Tibial nerve (tissue), 4 donors: ENCODE data around the gene GSTK1. TPM values are rescaled to one million over a fixed set of nuclear protein-coding genes. Genes with fewer than 3 reads are reported as not detected.

Experiments
- DNase-seq, 2 donors: peaks; one replicate each; pipeline ENCODE4 v3.0.0-alpha.2; 2019; ENCODE audit warnings: low spot score in 2 of 2
- H3K27ac ChIP-seq, 4 donors: fragments of 200-600 bp; sonication (generic) in 3 of 4; one replicate each; pipeline ENCODE4 v1.5.1; 2017 to 2019; ENCODE audit warnings: mild to moderate bottlenecking in 1 of 4
- H3K27me3 ChIP-seq, 2 donors: fragments of 200-600 bp; sonication (generic) in 1 of 2; one replicate each; pipeline versions ENCODE4 v1.5.1 to v1.6.0; 2017 to 2019
- H3K36me3 ChIP-seq, 3 donors: fragments of 200-600 bp; sonication (generic); one replicate each; pipeline ENCODE4 v1.5.1; 2018 to 2019
- H3K4me1 ChIP-seq, 4 donors: fragments of 200-600 bp; sonication (generic) in 3 of 4; one replicate each; pipeline ENCODE4 v1.5.1; 2017 to 2019
- H3K4me3 ChIP-seq, 4 donors: fragments of 200-600 bp; sonication (generic) in 3 of 4; one replicate each; pipeline ENCODE4 v1.5.1; 2017 to 2019; ENCODE audit warnings: mild to moderate bottlenecking in 1 of 4, moderate library complexity in 1 of 4
- H3K9me3 ChIP-seq, 4 donors: fragments of 200-600 bp; sonication (generic) in 3 of 4; one replicate each; pipeline ENCODE4 v1.5.1; 2017 to 2019
- CTCF ChIP-seq, 5 experiments: fragments of 200-600 bp in 3 of 5; fragments of 450-650 bp in 2 of 5; sonication (generic) in 3 of 5; IDR thresholded peaks; one replicate each; pipeline ENCODE4 v1.5.1; 2016 to 2019; ENCODE audit warnings: antibody characterized with exemption in 5 of 5, mild to moderate bottlenecking in 3 of 5, moderate library complexity in 2 of 5
- EP300 ChIP-seq, 2 donors: sonication (generic); formaldehyde crosslinking; IDR thresholded peaks; one replicate each; pipeline ENCODE4 v1.6.1; 2017; ENCODE audit warnings: antibody characterized with exemption in 2 of 2, mild to moderate bottlenecking in 1 of 2
- POLR2A ChIP-seq, 2 donors: fragments of 450-650 bp; IDR thresholded peaks; one replicate each; pipeline ENCODE4 v1.6.1; 2017; ENCODE audit warnings: antibody characterized with exemption in 2 of 2, mild to moderate bottlenecking in 2 of 2, moderate library complexity in 2 of 2
- WGBS, 2 donors: methylation state at CpG; one replicate each; pipeline ENCODE4 v1.1.5; 2018; 5-methylcytosine and 5-hydroxymethylcytosine counted together
- total RNA-seq, 4 donors: library from RNA; depleted of rRNA; stranded (reverse); fragments of >200 nt; gene quantifications; one replicate each; pipeline ENCODE4 v1.1.0, GENCODE V29; 2016

Gene GSTK1
- total RNA-seq, 4 donors from 2014 or later: 149 to 202 (median 161) TPM

- H3K27me3 ChIP-seq: no peaks in the 10 kb centered on the region
- TF ChIP-seq EP300 (IDR thresholded peaks at IDR 0.05) (no peak), POLR2A (IDR thresholded peaks at IDR 0.05) (no peak), CTCF (IDR thresholded peaks at IDR 0.05) (no peak)
- peaks cover 0 to 10% (median 0%) of the 10 kb centered on the region in 4 donors for H3K4me1 ChIP-seq
- no peak overlapping the region for H3K4me3 ChIP-seq
- H3K36me3 ChIP-seq: peaks cover 0 to 38% (median 2%) of the 10 kb centered on the region in 3 donors
- no peak overlapping the region for H3K27ac ChIP-seq
- 84 to 93% methylated on average over 1 of the region's 1 CpG for WGBS, 2 donors
- no peaks in the 10 kb centered on the region for H3K9me3 ChIP-seq
- DNase-seq: no peak
These were observed 8.0 kb downstream of the GSTK1 start for GRCh38 chr7:143271240-143271639.

GRCh38 chr7:143272871-143273270, 9.6 kb downstream of the GSTK1 start:
- Histone ChIP-seq H3K36me3 (peaks cover 0 to 26% (median 2%) of the 10 kb centered on the region in 3 donors), H3K27ac (no peak overlapping the region), H3K4me1 (peaks cover 0 to 8% (median 0%) of the 10 kb centered on the region in 4 donors), H3K4me3 (no peak overlapping the region), H3K9me3 (no peaks in the 10 kb centered on the region), H3K27me3 (no peaks in the 10 kb centered on the region)
- no peak for DNase-seq
- WGBS, 2 donors: 87 to 96% methylated on average over 2 of the region's 2 CpGs
- no peak for TF ChIP-seq EP300 (IDR thresholded peaks at IDR 0.05)
- TF ChIP-seq POLR2A (IDR thresholded peaks at IDR 0.05): no peak
- TF ChIP-seq CTCF (IDR thresholded peaks at IDR 0.05): no peak

GRCh38 chr7:143279186-143280098, 16.2 kb downstream of the GSTK1 start:
- H3K36me3 ChIP-seq: no peaks in the 10 kb centered on the region
- WGBS, 2 donors: 18% methylated on average over 8 of the region's 8 CpGs
- H3K27ac ChIP-seq: peak overlapping the region; percentile 66 to 94 (median 82)
- H3K4me3 ChIP-seq: peak overlapping the region in 1 of 4 donors; percentile 34
- H3K27me3 ChIP-seq: no peaks in the 10 kb centered on the region
- no peaks in the 10 kb centered on the region for H3K9me3 ChIP-seq
- peaks cover 0 to 47% (median 26%) of the 10 kb centered on the region in 4 donors for H3K4me1 ChIP-seq
- TF ChIP-seq CTCF (IDR thresholded peaks at IDR 0.05) (no peak), POLR2A (IDR thresholded peaks at IDR 0.05) (peak in 1 of 2 donors; percentile 13), EP300 (IDR thresholded peaks at IDR 0.05) (peak in 1 of 2 donors; percentile 62)
- DNase-seq: peak in 1 of 2 donors; percentile 27

- Histone ChIP-seq H3K27me3 (no peaks in the 10 kb centered on the region), H3K9me3 (no peaks in the 10 kb centered on the region), H3K36me3 (no peaks in the 10 kb centered on the region), H3K27ac (peak overlapping the region; percentile 66 to 94 (median 82)), H3K4me3 (peak overlapping the region in 1 of 4 donors; percentile 34), H3K4me1 (peaks cover 0 to 54% (median 26%) of the 10 kb centered on the region in 4 donors)
- 19 to 26% methylated on average over 1 of the region's 1 CpG for WGBS, 2 donors
- TF ChIP-seq CTCF (IDR thresholded peaks at IDR 0.05): no peak
- no peak for TF ChIP-seq POLR2A (IDR thresholded peaks at IDR 0.05)
- TF ChIP-seq EP300 (IDR thresholded peaks at IDR 0.05): no peak
- DNase-seq: no peak
These were observed 16.9 kb downstream of the GSTK1 start for GRCh38 chr7:143280160-143280559.

- Histone ChIP-seq H3K9me3 (no peaks in the 10 kb centered on the region), H3K27me3 (no peaks in the 10 kb centered on the region), H3K36me3 (no peaks in the 10 kb centered on the region), H3K27ac (peak overlapping the region; percentile 31 to 94 (median 78)), H3K4me1 (peaks cover 0 to 59% (median 26%) of the 10 kb centered on the region in 4 donors), H3K4me3 (no peak overlapping the region)
- no peak for DNase-seq
- WGBS, 2 donors: 51 to 56% methylated on average over 2 of the region's 2 CpGs
- TF ChIP-seq CTCF (IDR thresholded peaks at IDR 0.05) (no peak), POLR2A (IDR thresholded peaks at IDR 0.05) (no peak), EP300 (IDR thresholded peaks at IDR 0.05) (no peak)
These were observed 17.3 kb downstream of the GSTK1 start for GRCh38 chr7:143280566-143280965.
